Jurkat, Clone E6-1 (cell line): ENCODE data around the gene RAB9B.

Experiments used
- DNase-seq: peaks from one replicate; pipeline ENCODE4 v3.0.0-alpha.2; 2011; ENCODE audit warnings: low read depth, low spot score
- H3K4me3 ChIP-seq: 2 replicates; pipeline ENCODE4 v1.5.1; 2011; ENCODE audit warnings: mild to moderate bottlenecking, low read length, control low read depth, moderate library complexity

The RAB9B gene

DNA sequence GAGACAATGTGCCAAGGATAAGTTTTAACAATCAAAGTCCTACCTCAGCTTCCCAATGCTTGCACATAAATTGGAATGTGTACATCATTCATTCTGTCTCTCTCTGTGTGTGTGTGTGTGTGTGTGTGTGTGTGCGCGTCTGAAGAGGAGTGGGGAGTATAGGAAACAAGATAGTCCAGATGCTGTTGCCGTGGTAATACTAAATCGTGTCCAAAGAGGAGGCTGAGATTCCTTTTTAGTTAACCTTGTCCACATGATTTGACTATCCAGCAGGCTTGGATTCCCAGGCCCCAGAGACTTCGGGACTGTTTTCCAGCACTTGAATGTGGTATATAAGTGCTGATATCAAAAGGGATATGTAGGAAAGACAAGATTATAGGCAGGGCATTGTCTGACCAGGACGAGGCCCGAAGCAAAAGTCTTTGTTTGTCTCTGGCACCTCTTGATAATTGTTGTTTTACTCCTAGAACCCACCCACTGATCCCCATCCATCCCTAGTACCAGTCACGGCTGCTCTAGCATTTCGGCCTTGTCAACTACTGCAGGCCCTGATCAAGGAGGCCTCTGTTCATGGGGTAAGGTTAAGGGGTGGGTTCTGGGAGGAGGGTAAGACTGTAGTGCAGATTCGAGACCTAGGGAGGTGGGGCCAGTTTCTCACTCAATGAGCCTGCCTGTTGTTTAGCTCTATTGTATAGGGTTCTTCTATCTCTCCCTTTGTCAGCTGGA lies 51.6 kb downstream of the RAB9B start:
- no peak for DNase-seq
- no peak overlapping the region for H3K4me3 ChIP-seq

DNA sequence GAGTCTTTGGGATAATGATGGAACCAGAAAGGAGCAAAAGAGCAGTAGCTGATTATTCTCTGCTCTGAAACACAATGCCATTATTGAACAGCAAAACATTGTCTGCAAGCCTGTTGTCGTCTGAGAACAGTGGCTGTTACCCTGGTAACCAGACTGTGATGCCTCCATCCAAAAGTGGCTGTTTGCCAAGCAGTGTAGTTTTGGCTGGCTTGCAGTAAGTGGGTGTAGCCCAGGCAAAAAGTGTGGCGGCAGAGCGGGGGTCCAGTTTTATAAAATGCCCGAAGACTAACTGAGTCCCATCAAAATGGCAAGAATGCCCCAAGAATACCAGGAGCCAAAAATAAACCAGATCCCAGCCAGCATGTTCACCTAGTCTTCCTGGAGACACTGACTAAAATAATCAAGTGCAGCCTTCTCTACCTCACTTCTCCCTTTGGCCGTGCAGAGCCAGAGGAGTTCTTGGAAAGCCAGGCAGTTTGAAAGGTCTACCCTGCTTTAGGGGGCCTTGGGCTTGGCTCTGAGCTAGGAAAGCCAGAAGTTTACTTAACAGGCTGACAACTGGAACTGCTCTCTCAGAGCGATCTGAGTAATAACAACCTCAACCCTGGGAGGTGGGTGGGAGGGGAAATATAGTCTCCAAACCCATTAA lies 52.8 kb downstream of the RAB9B start:
- no peak overlapping the region for H3K4me3 ChIP-seq
- DNase-seq: no peak

DNA sequence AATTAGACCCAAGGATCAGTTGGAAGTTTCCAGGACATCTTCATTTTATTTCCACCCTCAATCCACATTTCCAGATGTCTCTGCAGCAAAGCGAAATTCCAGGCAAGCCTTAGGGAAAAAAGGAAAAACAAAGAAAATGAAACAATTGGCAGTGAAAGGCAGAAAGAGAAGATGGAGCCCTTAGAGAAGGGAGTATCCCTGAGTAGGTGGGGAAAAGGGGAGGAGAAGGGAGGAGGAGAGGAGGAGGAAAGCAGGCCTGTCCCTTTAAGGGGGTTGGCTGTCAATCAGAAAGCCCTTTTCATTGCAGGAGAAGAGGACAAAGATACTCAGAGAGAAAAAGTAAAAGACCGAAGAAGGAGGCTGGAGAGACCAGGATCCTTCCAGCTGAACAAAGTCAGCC lies 55.5 kb downstream of the RAB9B start, which contains the start of gene PLP1:
Gene PLP1, plus strand, starts transcription at position 295 of the 400 bp plus-strand sequence. CDS start 156 bp downstream, outside the sequence.
- no peak within 1 kb of the TSS for H3K4me3 ChIP-seq
- DNase-seq: no peak

DNA sequence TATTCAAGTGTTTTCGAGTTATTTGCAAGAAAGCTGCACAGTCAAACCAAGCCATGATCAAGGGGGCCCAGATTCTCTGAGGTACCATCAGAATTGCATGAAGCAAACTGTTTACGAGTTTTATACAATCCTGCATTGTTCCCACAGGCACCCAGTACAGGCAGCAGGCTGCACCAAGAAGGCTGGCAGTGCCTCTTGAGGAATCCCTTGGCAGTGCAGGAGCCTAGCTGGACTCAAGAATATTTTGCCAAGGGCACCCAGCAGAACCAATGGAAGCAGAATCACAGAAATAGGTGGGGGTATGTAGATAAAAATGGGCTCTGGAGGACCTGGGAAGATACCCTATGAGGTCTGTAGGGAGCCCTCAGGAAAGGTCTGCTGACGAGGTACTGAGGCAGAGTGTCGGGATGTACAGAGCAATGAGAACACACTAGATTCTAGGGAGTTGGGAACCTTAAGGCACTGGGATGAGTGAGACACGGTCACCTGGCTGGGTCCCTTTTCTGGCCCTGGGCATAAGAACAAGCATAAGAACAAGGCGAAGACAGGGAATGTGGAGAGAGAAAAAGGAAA lies 57.9 kb downstream of the RAB9B start:
- no peak overlapping the region for H3K4me3 ChIP-seq
- peak; percentile 1 for DNase-seq

DNA sequence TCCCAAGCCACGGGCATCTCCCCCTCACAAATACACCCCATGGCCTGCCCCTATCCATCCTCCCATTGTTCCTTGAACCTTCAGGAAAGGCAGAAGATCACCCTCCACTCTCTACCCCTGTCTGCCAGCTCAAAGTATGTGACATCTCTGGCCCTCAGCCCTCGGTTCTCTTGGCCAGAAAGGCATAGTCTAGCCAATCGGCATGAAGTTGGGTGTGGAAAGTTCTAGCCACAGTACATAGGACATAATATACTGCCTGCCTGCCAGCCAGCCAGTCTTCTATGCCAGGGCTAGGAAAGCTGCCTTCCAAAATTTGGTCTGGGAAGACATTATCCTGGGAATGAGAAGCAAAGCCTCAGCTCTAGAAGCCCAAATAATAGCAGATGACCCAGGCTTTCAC lies 58.6 kb downstream of the RAB9B start:
- DNase-seq: no peak
- no peak overlapping the region for H3K4me3 ChIP-seq
